ENCODE measurements around the gene GSG1.

Gene GSG1

GRCh38 chr12:13103391-13104033 lies at the start of gene GSG1:
Gene GSG1, minus strand, starts transcription at chr12:13103667. Its CDS starts 155 bp downstream, at chr12:13103512.
- DNase-seq (ENCODE audit: low spot score) = no peak

GRCh38 chr12:13153180-13153579 lies 49.7 kb upstream of the GSG1 start:
- no peak for DNase-seq (ENCODE audit: low spot score)

GRCh38 chr12:13152756-13153155 lies 49.3 kb upstream of the GSG1 start:
- no peak for DNase-seq (ENCODE audit: low spot score)

- DNase-seq (ENCODE audit: low spot score) = no peak
These were observed 48.8 kb upstream of the GSG1 start for GRCh38 chr12:13152281-13152680.

GRCh38 chr12:13149411-13149810 lies 45.9 kb upstream of the GSG1 start:
- no peak for DNase-seq (ENCODE audit: low spot score)

GRCh38 chr12:13148485-13148847 lies 45.0 kb upstream of the GSG1 start:
- no peak for DNase-seq (ENCODE audit: low spot score)

GRCh38 chr12:13147688-13148484 lies 44.4 kb upstream of the GSG1 start:
- no peak for DNase-seq (ENCODE audit: low spot score)

- no peak for DNase-seq (ENCODE audit: low spot score)
These were observed 43.0 kb upstream of the GSG1 start for GRCh38 chr12:13146336-13146938.

GRCh38 chr12:13144266-13144828 lies 40.9 kb upstream of the GSG1 start:
- DNase-seq (ENCODE audit: low spot score) = no peak

GRCh38 chr12:13142747-13143146 lies 39.3 kb upstream of the GSG1 start:
- no peak for DNase-seq (ENCODE audit: low spot score)

GRCh38 chr12:13141686-13142085 lies 38.2 kb upstream of the GSG1 start:
- no peak for DNase-seq (ENCODE audit: low spot score)

GRCh38 chr12:13135371-13136178 lies 32.1 kb upstream of the GSG1 start:
- DNase-seq (ENCODE audit: low spot score) = no peak

- DNase-seq (ENCODE audit: low spot score) = no peak
These were observed 30.4 kb upstream of the GSG1 start for GRCh38 chr12:13133886-13134285.

GRCh38 chr12:13130981-13131380 lies 27.5 kb upstream of the GSG1 start:
- no peak for DNase-seq (ENCODE audit: low spot score)

GRCh38 chr12:13128291-13128965 lies 25.0 kb upstream of the GSG1 start:
- no peak for DNase-seq (ENCODE audit: low spot score)

- DNase-seq (ENCODE audit: low spot score) = no peak
These were observed 24.0 kb upstream of the GSG1 start for GRCh38 chr12:13127444-13127843.

- DNase-seq (ENCODE audit: low spot score) = no peak
These were observed 23.0 kb upstream of the GSG1 start for GRCh38 chr12:13126494-13126893.

- no peak for DNase-seq (ENCODE audit: low spot score)
These were observed 22.5 kb upstream of the GSG1 start for GRCh38 chr12:13125996-13126395.

GRCh38 chr12:13124656-13125505 lies 21.4 kb upstream of the GSG1 start:
- DNase-seq (ENCODE audit: low spot score) = no peak

- no peak for DNase-seq (ENCODE audit: low spot score)
These were observed 18.1 kb upstream of the GSG1 start for GRCh38 chr12:13121568-13121967.

GRCh38 chr12:13120413-13120812 lies 16.9 kb upstream of the GSG1 start:
- DNase-seq (ENCODE audit: low spot score) = no peak

Data from hematopoietic multipotent progenitor cell treated with erythropoietin and hydrocortisone succinate and interleukin-3 and kit ligand, for 15 days (in vitro differentiated cells).